Keratinocyte (primary cell): Measurements from ENCODE around the gene HOXB7. TPM values are rescaled to one million over a fixed set of nuclear protein-coding genes. Genes with fewer than 3 reads are reported as not detected.

Experiments
- DNase-seq: peaks from one replicate; pipeline ENCODE4 v3.0.0-alpha.2; 2011; ENCODE audit warnings: low read depth, missing footprints, low spot score
- FAIRE-seq: peaks from 2 replicates; lab custom pipeline; 2011; peaks lifted over from hg19 to GRCh38; lab: Jason Lieb, UNC
- H2AFZ ChIP-seq: 2 replicates; pipeline ENCODE4 v1.6.0; 2012; ENCODE audit warnings: low read length, control low read depth, inconsistent platforms; ENCODE audit not compliant: control insufficient read depth
- H3K27ac ChIP-seq: 2 replicates; pipeline ENCODE4 v1.5.1; 2011; ENCODE audit warnings: low read length; ENCODE audit not compliant: control insufficient read depth, insufficient read depth
- H3K27me3 ChIP-seq: 3 replicates; pipeline ENCODE4 v1.6.0; 2011; ENCODE audit warnings: low read length; ENCODE audit not compliant: control insufficient read depth, insufficient read depth; ENCODE audit errors: extremely low read depth
- H3K36me3 ChIP-seq, 2 experiments: 2 replicates in 1 of 2; 3 replicates in 1 of 2; pipeline ENCODE4 v1.5.1; 2011; ENCODE audit warnings: low read length in 2 of 2, mild to moderate bottlenecking in 1 of 2; ENCODE audit not compliant: control insufficient read depth in 2 of 2, insufficient read depth in 2 of 2; ENCODE audit errors: extremely low read depth in 1 of 2
- H3K4me1 ChIP-seq: 3 replicates; pipeline ENCODE4 v1.5.1; 2011; ENCODE audit warnings: low read length; ENCODE audit not compliant: control insufficient read depth, insufficient read depth; ENCODE audit errors: extremely low read depth
- H3K4me2 ChIP-seq: 3 replicates; pipeline ENCODE4 v1.6.0; 2011; ENCODE audit warnings: low read depth, low read length; ENCODE audit not compliant: control insufficient read depth, insufficient read depth; ENCODE audit errors: extremely low read depth
- H3K4me3 ChIP-seq, 3 experiments: fragments of 200-600 bp in 1 of 3; sonication (generic) in 1 of 3; 2 replicates in 2 of 3; 3 replicates in 1 of 3; pipeline ENCODE4 v1.5.1; 2011 to 2016; ENCODE audit warnings: low read length in 3 of 3, mild to moderate bottlenecking in 3 of 3, control low read depth in 2 of 3, inconsistent platforms in 1 of 3, low read depth in 1 of 3, mixed read lengths in 1 of 3, mixed run types in 1 of 3, moderate library complexity in 1 of 3; ENCODE audit not compliant: control insufficient read depth in 2 of 3, insufficient read depth in 2 of 3; ENCODE audit errors: extremely low read depth in 1 of 3
- H3K79me2 ChIP-seq: 2 replicates; pipeline ENCODE4 v1.6.0; 2012; ENCODE audit warnings: low read length; ENCODE audit not compliant: control insufficient read depth, insufficient read depth
- H3K9ac ChIP-seq: 3 replicates; pipeline ENCODE4 v1.6.0; 2011; ENCODE audit warnings: low read length; ENCODE audit not compliant: control insufficient read depth, insufficient read depth; ENCODE audit errors: extremely low read depth
- H3K9me1 ChIP-seq: 3 replicates; pipeline ENCODE4 v1.6.0; 2011; ENCODE audit warnings: low read length; ENCODE audit not compliant: control insufficient read depth, insufficient read depth; ENCODE audit errors: extremely low read depth
- H3K9me3 ChIP-seq: 2 replicates; pipeline ENCODE4 v1.5.1; 2012; ENCODE audit warnings: low read depth, low read length; ENCODE audit not compliant: control insufficient read depth
- H4K20me1 ChIP-seq: 3 replicates; pipeline ENCODE4 v1.6.0; 2011; ENCODE audit warnings: low read length; ENCODE audit not compliant: control insufficient read depth, insufficient read depth; ENCODE audit errors: extremely low read depth
- EZH2 ChIP-seq: IDR thresholded peaks from one replicate; pipeline ENCODE4 v1.6.1; 2012; ENCODE audit warnings: inconsistent platforms, mild to moderate bottlenecking, low read length, moderate library complexity
- dilution Hi-C: fragments of 300-500 bp; cut with MboI; formaldehyde crosslinking; loops from one replicate; pipeline ENCODE4 v1.7.0; 2020; ENCODE audit warnings: low sequenced_read_pairs; ENCODE audit not compliant: extremely low pct_ligation_motif_present
- polyA plus RNA-seq, 5 experiments: library from polyadenylated mRNA; depleted of rRNA in 3 of 5; stranded (reverse) in 3 of 5; stranded (forward) in 1 of 5; unstranded in 1 of 5; fragments of >200 nt; gene quantifications; 1 replicate in 1 of 5; 2 replicates in 3 of 5; 3 replicates in 1 of 5; pipeline versions ENCODE4 v1.2.1 to v1.2.3, GENCODE V29; 2011 to 2012; ENCODE audit warnings: missing spikeins in 2 of 5, low read depth in 1 of 5, low replicate concordance in 1 of 5
- TF ChIP-seq, protein P1 (sequence below), 3 experiments: IDR thresholded peaks in 1 of 3; conservative IDR thresholded peaks in 1 of 3; optimal IDR thresholded peaks in 1 of 3; 2 replicates in 2 of 3; 3 replicates in 1 of 3; pipeline versions ENCODE3 to v1.5.1; 2011; ENCODE audit warnings: low read length in 3 of 3, mild to moderate bottlenecking in 3 of 3, moderate library complexity in 2 of 3, control low read depth in 1 of 3, inconsistent platforms in 1 of 3; ENCODE audit not compliant: insufficient read depth in 2 of 3; ENCODE audit errors: extremely low read depth in 1 of 3

The HOXB7 gene
- polyA plus RNA-seq, 1 donor (not counting 4 experiments of a cell fraction or from before 2014, with no cell fraction given): 1.0 TPM

DNA sequence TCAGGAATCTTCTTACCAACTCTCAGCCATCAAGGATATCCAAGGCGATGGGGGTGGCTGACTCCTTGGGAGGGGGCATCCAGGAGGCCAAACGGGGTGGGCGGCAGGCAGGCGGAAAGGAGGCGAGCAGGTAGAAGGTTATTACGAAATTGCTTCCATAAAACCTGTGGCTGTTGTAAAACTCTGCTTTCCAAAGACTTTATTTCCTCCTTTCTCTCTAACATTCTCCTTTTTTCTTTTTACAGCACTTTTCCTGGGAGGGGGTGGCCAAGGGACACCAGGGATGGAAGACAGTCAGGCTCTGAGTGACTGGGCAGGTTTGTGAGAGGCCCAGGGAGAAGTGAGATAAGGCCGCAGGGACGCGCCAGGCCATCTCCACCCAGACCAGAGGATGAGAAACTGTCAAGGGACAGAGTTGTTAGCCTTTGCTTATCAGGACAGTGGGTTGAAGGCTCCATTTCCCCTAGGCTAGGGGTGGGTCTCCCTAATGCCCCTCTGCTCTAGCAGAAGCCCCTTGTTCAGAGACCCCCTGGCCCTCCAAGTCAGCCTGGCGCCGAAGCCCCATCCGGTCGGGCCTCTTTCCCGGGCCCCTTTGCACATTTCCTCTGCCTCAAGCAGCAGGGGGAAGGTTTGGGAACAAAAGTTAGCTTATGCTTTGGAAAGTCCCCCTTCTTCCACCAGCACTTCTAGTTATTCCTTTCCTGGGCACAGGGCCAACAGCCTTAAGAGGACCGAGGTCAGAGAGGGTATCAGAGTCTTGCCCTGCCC lies 20.3 kb upstream of the HOXB7 start:
- Histone ChIP-seq H3K4me3 (no peak overlapping the region), H3K9me3 (no peaks in the 10 kb centered on the region), H3K36me3 (no peaks in the 10 kb centered on the region), H3K9me1 (no peaks in the 10 kb centered on the region), H3K27ac (no peak overlapping the region), H3K9ac (no peak overlapping the region), H2AFZ (no peak overlapping the region), H4K20me1 (peaks cover 9% of the 10 kb centered on the region), H3K4me2 (no peak overlapping the region), H3K4me1 (no peaks in the 10 kb centered on the region), H3K79me2 (no peaks in the 10 kb centered on the region), H3K27me3 (peaks cover 100% of the 10 kb centered on the region)
- TF ChIP-seq, protein P1, sequence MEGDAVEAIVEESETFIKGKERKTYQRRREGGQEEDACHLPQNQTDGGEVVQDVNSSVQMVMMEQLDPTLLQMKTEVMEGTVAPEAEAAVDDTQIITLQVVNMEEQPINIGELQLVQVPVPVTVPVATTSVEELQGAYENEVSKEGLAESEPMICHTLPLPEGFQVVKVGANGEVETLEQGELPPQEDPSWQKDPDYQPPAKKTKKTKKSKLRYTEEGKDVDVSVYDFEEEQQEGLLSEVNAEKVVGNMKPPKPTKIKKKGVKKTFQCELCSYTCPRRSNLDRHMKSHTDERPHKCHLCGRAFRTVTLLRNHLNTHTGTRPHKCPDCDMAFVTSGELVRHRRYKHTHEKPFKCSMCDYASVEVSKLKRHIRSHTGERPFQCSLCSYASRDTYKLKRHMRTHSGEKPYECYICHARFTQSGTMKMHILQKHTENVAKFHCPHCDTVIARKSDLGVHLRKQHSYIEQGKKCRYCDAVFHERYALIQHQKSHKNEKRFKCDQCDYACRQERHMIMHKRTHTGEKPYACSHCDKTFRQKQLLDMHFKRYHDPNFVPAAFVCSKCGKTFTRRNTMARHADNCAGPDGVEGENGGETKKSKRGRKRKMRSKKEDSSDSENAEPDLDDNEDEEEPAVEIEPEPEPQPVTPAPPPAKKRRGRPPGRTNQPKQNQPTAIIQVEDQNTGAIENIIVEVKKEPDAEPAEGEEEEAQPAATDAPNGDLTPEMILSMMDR (optimal IDR thresholded peaks at IDR 0.05 in 1 of 3, IDR thresholded peaks at IDR 0.05 in 1 of 3, conservative IDR thresholded peaks at IDR 0.05 in 1 of 3; ENCODE audit: extremely low read depth in 1 of 3, insufficient read depth in 2 of 3, low read length in 3 of 3): no peak
- TF ChIP-seq EZH2: peak; percentile 10
- no peak for DNase-seq
- dilution Hi-C loops: no loop called here
- no peak for FAIRE-seq

DNA sequence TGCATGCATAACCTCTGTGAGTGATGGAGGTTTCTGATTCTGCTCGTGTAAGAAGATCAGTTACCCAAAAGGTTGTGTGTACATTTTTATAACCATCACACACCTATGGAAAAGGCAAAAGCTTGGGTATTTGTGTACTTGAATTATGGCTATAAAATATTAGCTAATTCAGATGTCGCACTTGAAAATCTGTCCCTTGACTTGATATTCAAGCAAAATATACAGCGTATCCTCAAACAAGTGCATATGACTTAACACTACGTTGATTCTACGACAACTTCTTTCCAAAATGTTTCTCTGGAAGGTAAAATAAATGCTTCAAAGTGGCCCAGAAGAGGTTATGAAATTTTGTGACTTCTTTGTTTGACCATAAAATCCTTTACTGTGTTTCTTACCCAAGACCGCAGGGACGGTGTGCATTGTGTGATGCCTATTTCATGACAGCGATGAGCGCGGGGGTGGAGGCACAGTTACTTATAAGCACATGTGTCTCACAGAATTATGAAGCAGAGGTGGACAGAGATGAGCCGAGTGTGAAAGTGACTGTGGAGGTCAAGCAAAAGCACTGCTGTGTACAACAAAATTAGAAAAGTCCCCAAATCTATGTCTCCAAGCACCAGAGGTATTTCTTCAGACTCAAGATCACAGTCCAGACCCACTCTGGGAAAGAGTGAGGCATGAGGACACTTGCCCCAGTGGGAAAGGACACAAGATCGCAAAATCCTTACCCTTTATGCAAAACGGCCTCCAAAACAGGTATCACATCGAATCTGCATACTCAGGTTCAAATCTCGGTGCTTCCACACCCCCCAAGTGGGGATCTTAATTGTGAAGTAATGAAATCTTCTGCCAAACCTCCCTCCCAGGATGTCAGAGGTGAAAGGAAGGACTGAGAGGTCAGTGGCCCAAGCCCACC lies 19.4 kb upstream of the HOXB7 start:
- FAIRE-seq: no peak
- Histone ChIP-seq H3K9me1 (no peaks in the 10 kb centered on the region), H2AFZ (no peak overlapping the region), H3K79me2 (no peaks in the 10 kb centered on the region), H3K27me3 (peaks cover 100% of the 10 kb centered on the region), H3K27ac (no peak overlapping the region), H3K36me3 (no peaks in the 10 kb centered on the region), H3K9ac (no peak overlapping the region), H4K20me1 (peaks cover 9% of the 10 kb centered on the region), H3K9me3 (no peaks in the 10 kb centered on the region), H3K4me2 (no peak overlapping the region), H3K4me3 (no peak overlapping the region), H3K4me1 (peaks cover 3% of the 10 kb centered on the region)
- no peak for DNase-seq
- dilution Hi-C loops: no loop called here
- peak; percentile 38 for TF ChIP-seq EZH2
- TF ChIP-seq, protein P1 (optimal IDR thresholded peaks at IDR 0.05 in 1 of 3, IDR thresholded peaks at IDR 0.05 in 1 of 3, conservative IDR thresholded peaks at IDR 0.05 in 1 of 3; ENCODE audit: extremely low read depth in 1 of 3, insufficient read depth in 2 of 3, low read length in 3 of 3): no peak
